ENCODE results near the gene COL2A1. TPM values are rescaled to one million over a fixed set of nuclear protein-coding genes. Genes with fewer than 3 reads are reported as not detected.

Gene COL2A1
- total RNA-seq, 4 donors from 2014 or later = 0.15 to 1.9 TPM; not detected in 2

DNA sequence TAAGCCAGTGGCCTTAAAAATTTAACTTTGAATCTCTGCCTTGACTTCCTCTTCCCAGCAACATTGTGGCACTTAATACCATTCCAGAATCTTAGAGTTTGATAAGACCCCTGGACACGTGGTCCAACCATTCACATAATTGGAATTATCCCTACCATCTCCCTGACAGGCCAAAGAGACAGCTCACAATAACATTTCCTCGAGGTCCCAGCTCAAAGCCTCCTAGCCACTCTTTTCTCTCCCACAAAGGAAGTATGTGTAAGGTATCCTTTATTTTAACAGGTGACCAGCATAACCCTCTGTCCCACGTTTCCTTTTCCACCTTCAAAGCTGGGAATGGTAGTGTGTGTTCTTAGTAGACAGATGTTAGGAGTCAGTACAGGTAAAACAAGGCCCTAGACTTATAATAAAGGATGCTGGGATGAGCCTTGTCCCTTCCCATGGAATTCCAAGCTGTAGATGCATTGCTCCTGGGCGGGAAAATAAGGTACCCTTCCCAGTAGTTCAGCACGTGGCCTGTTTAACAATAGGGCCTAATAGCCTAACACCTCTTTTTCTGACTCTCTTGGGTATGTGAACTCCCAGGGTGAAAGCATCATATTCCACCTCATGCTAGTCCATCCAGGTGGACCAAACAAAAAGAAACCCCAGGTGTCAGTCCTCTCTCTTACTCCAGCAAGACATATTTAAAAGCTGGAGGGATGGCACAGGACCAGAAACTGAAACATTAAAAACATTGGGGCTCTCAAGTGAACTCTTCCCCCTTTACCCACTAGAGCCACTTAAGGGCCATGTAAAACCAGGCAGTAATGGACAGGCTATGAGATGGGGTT lies 37.5 kb upstream of the COL2A1 start:
- no peak overlapping the region for H3K27ac ChIP-seq
- no peaks in the 10 kb centered on the region for H3K9me3 ChIP-seq
- H3K36me3 ChIP-seq = no peaks in the 10 kb centered on the region
- no peak for TF ChIP-seq POLR2A (IDR thresholded peaks at IDR 0.05)
- TF ChIP-seq, protein P1, sequence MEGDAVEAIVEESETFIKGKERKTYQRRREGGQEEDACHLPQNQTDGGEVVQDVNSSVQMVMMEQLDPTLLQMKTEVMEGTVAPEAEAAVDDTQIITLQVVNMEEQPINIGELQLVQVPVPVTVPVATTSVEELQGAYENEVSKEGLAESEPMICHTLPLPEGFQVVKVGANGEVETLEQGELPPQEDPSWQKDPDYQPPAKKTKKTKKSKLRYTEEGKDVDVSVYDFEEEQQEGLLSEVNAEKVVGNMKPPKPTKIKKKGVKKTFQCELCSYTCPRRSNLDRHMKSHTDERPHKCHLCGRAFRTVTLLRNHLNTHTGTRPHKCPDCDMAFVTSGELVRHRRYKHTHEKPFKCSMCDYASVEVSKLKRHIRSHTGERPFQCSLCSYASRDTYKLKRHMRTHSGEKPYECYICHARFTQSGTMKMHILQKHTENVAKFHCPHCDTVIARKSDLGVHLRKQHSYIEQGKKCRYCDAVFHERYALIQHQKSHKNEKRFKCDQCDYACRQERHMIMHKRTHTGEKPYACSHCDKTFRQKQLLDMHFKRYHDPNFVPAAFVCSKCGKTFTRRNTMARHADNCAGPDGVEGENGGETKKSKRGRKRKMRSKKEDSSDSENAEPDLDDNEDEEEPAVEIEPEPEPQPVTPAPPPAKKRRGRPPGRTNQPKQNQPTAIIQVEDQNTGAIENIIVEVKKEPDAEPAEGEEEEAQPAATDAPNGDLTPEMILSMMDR (IDR thresholded peaks at IDR 0.05) = no peak
- no peak for DNase-seq
- no peaks in the 10 kb centered on the region for H3K4me1 ChIP-seq
- H3K4me3 ChIP-seq = no peak overlapping the region
- no peaks in the 10 kb centered on the region for H3K27me3 ChIP-seq
- intact Hi-C loops (cut with DNase I; ENCODE audit: low total_unique reads) = no loop called here

DNA sequence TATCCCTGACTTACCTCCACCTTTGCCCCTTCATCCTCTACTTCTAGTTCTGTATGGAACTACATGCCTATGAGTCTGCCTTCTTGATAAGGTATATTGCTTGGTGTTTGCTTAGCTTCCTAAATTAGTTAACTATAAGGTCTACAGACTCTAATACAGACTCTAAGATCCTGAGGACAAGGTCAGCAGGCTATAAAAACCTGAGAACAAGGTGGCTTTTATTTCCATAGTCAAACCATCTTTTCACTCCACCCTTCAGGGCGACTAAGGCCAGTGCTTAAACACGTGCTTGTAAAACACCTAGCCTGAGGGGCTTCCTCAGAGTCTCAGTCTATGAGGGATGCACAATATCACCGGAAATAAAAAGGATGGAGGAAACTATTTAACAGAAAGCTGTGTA lies 36.1 kb upstream of the COL2A1 start:
- H3K4me3 ChIP-seq = no peak overlapping the region
- DNase-seq = no peak
- intact Hi-C loops (cut with DNase I; ENCODE audit: low total_unique reads) = no loop called here
- no peaks in the 10 kb centered on the region for H3K27me3 ChIP-seq
- H3K9me3 ChIP-seq = no peaks in the 10 kb centered on the region
- no peaks in the 10 kb centered on the region for H3K4me1 ChIP-seq
- no peaks in the 10 kb centered on the region for H3K36me3 ChIP-seq
- no peak for TF ChIP-seq POLR2A (IDR thresholded peaks at IDR 0.05)
- TF ChIP-seq, protein P1 (IDR thresholded peaks at IDR 0.05) = no peak
- H3K27ac ChIP-seq = no peak overlapping the region

DNA sequence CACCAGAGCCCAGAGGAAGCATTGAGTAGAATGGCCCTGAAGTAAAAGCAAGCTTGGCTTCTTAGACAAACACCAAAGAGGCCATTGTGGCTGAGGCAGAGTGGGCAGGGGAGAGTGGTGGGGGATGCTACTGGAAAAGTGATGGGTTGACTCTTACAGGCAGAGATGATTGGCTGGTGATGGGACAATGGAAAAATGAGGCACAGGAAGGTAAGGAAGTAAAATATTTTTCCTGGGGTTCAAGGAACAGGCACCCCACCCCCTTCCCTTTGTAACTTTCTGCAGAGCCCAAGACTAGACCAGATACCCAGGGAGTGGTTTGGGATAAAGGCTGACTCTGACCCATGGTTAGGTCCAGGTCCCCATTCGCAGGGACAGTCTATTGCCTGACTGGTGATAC lies 34.9 kb upstream of the COL2A1 start:
- TF ChIP-seq, protein P1 (IDR thresholded peaks at IDR 0.05) = no peak
- no peak for TF ChIP-seq POLR2A (IDR thresholded peaks at IDR 0.05)
- Histone ChIP-seq H3K27me3 (no peaks in the 10 kb centered on the region), H3K27ac (no peak overlapping the region), H3K36me3 (no peaks in the 10 kb centered on the region), H3K4me3 (no peak overlapping the region), H3K9me3 (no peaks in the 10 kb centered on the region), H3K4me1 (no peaks in the 10 kb centered on the region)
- DNase-seq = no peak
- intact Hi-C loops (cut with DNase I; ENCODE audit: low total_unique reads) = no loop called here

DNA sequence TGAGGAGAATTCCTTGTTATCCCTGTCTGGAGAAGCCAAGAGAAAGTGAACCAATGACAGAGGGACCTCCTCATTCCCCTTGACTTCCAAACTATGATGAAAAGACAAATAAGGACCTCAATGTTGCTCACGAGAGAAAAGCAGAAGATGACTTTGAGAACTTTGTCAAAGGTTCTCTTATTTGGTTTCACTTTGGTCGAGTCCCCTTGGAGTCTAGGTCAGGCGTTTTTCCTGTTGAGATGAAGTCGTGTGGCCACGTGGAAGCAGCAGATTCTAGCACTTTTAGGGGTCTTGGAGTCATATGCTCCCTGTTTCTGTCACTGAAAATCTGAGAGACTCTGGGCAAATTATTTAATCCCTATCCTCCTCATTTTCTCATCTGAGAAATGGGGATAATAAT lies 33.8 kb upstream of the COL2A1 start:
- TF ChIP-seq, protein P1 (IDR thresholded peaks at IDR 0.05) = no peak
- no peak for TF ChIP-seq POLR2A (IDR thresholded peaks at IDR 0.05)
- no peaks in the 10 kb centered on the region for H3K27me3 ChIP-seq
- no peaks in the 10 kb centered on the region for H3K4me1 ChIP-seq
- intact Hi-C loops (cut with DNase I; ENCODE audit: low total_unique reads) = no loop called here
- H3K27ac ChIP-seq = no peak overlapping the region
- H3K4me3 ChIP-seq = no peak overlapping the region
- no peaks in the 10 kb centered on the region for H3K36me3 ChIP-seq
- DNase-seq = no peak
- H3K9me3 ChIP-seq = no peaks in the 10 kb centered on the region

DNA sequence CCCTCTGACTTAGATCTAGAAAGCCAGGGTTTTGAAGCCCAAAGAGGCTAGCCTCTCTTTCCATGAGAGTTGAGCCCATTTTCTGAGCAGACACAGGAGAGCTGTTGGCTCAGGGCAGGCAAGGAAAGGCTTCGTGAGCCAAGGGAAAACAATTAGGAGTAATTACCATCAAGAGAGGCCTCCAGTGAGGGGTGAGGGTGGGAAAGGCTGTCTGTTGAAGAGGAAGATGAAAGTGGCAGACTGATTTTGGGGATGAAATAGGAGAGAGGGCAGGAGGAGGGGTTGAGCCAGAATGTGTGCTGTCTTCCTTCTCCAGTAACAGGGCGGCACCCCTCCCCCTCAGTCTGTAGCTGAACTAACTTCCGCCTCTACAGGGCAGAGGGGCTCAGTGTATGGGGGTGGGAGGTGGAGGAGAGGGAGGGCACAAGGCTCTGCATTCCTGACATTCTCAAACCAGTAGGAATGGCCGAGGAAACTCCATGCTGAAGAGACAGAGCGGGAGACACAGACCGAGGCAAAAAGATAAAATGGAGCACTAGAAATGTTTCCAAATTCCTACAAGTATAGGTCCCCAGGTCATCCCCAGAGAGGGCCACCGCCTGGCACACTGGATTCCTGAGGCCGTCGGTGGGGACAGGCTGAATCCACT lies 33.1 kb upstream of the COL2A1 start:
- H3K27ac ChIP-seq = no peak overlapping the region
- H3K4me1 ChIP-seq = no peaks in the 10 kb centered on the region
- no peaks in the 10 kb centered on the region for H3K27me3 ChIP-seq
- no peaks in the 10 kb centered on the region for H3K36me3 ChIP-seq
- DNase-seq = no peak
- H3K9me3 ChIP-seq = no peaks in the 10 kb centered on the region
- no peak for TF ChIP-seq POLR2A (IDR thresholded peaks at IDR 0.05)
- TF ChIP-seq, protein P1 (IDR thresholded peaks at IDR 0.05) = no peak
- H3K4me3 ChIP-seq = no peak overlapping the region
- intact Hi-C loops (cut with DNase I; ENCODE audit: low total_unique reads) = no loop called here

All from uterus (tissue), 4 donors.